AG04449 (cell line): Measurements from ENCODE around the gene PFKFB2.

Experiments
- CTCF ChIA-PET: fragments of 350-600 bp; formaldehyde crosslinking; extraction: SDS; loops from one replicate; lab custom pipeline; 2021; ENCODE audit warnings: antibody characterized with exemption; lab: Yijun Ruan, JAX
- POLR2A ChIA-PET: fragments of 400-600, 350-600 bp; formaldehyde crosslinking; extraction: SDS; loops from one replicate; lab custom pipeline; 2020; ENCODE audit warnings: antibody characterized with exemption, inconsistent platforms; lab: Yijun Ruan, JAX
- DNase-seq: peaks from one replicate; pipeline ENCODE4 v3.0.0-alpha.2; 2010; ENCODE audit warnings: low read depth, low spot score
- H3K4me3 ChIP-seq: 2 replicates; pipeline ENCODE4 v1.5.1; 2011; ENCODE audit warnings: low read depth, mild to moderate bottlenecking, control low read depth, low read length
- TF ChIP-seq, protein P1 (sequence below): IDR thresholded peaks from one replicate; pipeline ENCODE4 v1.5.1; 2011; ENCODE audit warnings: mild to moderate bottlenecking, moderate library complexity, low read length, control low read depth, inconsistent platforms; ENCODE audit not compliant: insufficient read depth; ENCODE audit errors: missing control alignments

PFKFB2 gene

DNA sequence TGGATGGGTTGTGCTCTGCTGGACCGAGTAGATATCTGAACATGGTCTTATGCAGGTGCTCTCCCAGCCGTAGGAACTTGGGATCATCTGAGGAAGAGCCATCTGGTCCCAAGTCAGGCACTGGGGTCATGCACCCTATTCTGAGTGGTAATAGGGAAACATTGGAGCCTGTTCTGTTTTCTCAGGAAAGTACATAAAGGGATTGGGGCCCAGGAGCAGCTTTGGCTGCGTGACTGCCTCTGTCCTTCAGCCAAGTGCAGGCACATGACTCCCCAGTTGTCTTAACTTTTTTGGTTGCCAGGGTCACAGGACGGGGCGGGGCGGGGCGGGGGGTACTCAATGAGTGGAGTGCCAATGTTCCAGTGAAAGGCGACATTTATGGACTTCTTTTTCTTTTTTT lies 11.5 kb downstream of the PFKFB2 start:
- H3K4me3 ChIP-seq = no peak overlapping the region
- ChIA-PET CTCF (interaction anchor here (1.0 to 3.9 kb wide), 2 partner anchors 15 to 17 kb away, joined by 3 to 12 read pairs; no protein-coding TSS in a partner anchor), POLR2A (no interaction called here)
- TF ChIP-seq, protein P1, sequence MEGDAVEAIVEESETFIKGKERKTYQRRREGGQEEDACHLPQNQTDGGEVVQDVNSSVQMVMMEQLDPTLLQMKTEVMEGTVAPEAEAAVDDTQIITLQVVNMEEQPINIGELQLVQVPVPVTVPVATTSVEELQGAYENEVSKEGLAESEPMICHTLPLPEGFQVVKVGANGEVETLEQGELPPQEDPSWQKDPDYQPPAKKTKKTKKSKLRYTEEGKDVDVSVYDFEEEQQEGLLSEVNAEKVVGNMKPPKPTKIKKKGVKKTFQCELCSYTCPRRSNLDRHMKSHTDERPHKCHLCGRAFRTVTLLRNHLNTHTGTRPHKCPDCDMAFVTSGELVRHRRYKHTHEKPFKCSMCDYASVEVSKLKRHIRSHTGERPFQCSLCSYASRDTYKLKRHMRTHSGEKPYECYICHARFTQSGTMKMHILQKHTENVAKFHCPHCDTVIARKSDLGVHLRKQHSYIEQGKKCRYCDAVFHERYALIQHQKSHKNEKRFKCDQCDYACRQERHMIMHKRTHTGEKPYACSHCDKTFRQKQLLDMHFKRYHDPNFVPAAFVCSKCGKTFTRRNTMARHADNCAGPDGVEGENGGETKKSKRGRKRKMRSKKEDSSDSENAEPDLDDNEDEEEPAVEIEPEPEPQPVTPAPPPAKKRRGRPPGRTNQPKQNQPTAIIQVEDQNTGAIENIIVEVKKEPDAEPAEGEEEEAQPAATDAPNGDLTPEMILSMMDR = no peak
- DNase-seq = no peak

DNA sequence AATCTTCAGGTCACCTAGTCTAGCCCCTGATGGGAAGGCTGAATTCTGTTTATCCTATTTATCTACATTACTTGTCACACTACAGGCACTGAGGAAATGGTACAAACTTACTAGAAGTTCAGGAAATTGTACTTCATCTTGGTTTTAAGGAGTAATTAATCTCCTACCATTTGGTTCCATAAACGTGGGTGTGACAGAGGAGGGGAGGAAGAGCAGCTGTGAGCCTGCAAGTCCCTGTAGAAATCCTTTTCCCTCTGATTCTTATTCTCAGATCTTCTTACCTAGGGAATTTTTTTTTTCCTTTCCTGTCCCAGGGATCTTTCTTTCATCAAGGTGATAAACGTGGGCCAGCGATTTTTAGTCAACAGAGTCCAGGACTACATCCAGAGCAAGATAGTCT lies 14.1 kb downstream of the PFKFB2 start:
- ChIA-PET CTCF (interaction anchor here (1.1 kb wide), 1 partner anchor 12 kb away, joined by 3 read pairs; no protein-coding TSS in a partner anchor), POLR2A (no interaction called here)
- TF ChIP-seq, protein P1 = no peak
- DNase-seq = no peak
- H3K4me3 ChIP-seq = no peak overlapping the region

DNA sequence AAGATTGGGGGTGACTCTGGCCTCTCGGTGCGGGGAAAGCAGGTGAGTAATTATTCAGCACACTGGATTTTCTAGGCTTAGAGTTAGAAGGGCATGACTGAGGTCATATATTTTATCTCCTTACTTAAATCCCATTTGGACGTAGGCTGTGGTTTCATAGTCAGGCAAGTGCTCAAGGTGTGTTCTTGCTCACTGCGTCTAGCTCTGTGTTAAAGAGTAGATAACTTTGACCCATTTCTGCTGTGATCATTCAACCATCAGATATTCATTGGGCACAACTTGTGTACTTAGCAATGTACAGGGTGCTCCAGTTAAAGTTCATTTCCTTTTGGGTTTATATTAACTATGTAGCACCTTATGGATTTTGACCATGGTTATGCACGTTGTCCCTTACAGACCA lies 14.6 kb downstream of the PFKFB2 start:
- H3K4me3 ChIP-seq = no peak overlapping the region
- POLR2A ChIA-PET = no interaction called here
- TF ChIP-seq, protein P1 = no peak
- no peak for DNase-seq
- CTCF ChIA-PET = interaction anchor here (0.8 to 1.3 kb wide), 3 partner anchors 11 to 18 kb away, joined by 3 to 4 read pairs (median 3); no protein-coding TSS in a partner anchor

DNA sequence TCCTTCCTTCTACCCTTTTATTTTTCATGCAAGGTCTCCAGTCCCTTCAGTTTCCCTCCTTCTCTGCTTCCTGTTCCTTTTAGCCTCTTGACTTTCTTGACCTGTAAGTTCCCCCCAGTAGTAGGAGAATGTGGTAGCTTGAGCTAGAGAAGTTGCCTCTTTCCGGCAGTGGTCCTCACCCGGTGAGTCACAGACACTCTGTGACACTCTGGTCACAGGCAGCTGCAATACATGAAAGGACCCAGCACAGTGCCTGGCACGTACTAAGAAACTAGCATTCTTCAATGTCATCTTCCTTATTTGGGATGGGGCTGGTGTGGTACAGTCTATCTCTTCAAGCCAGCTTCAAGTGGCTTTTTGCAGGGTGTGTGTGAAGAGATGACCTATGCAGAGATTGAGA lies 16.0 kb downstream of the PFKFB2 start:
- DNase-seq = no peak
- POLR2A ChIA-PET = no interaction called here
- H3K4me3 ChIP-seq = no peak overlapping the region
- TF ChIP-seq, protein P1 = no peak
- CTCF ChIA-PET = interaction anchor here (1.1 to 1.4 kb wide), 5 partner anchors 10 to 336 kb away, joined by 3 to 4 read pairs (median 3); no protein-coding TSS in a partner anchor

DNA sequence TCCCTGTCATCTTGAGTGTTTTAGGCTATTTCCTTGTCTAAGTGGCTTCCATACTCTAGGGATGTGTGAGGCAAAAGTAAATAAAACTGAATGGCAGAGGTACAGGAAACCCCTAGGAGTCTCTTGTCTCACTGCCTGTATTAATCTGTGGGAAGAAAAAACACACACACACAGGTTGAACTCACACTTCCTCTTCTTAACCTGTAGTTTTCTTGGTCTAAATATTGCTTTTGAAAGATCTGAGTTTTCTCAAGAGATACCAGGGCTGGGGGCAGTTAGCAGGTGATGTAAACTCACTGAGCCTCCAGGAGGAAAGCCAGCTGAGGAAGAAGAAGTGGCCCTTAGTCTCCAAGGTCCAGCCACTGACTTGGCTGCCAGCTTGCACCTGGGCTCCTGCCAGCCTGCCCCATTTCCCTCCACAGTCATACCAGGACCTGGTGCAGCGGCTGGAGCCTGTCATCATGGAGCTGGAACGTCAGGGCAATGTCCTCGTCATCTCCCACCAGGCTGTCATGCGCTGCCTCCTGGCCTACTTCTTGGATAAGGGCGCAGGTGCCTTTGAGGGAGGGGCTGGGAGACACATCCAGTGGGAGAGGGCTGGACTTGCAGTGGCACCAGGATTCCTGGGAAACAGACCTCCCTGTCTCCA lies 16.9 kb downstream of the PFKFB2 start:
- no peak overlapping the region for H3K4me3 ChIP-seq
- ChIA-PET CTCF (interaction anchor here (1.1 to 2.5 kb wide), 5 partner anchors 9 to 335 kb away, joined by 3 to 10 read pairs (median 3); no protein-coding TSS in a partner anchor), POLR2A (no interaction called here)
- TF ChIP-seq, protein P1 = no peak
- DNase-seq = no peak

DNA sequence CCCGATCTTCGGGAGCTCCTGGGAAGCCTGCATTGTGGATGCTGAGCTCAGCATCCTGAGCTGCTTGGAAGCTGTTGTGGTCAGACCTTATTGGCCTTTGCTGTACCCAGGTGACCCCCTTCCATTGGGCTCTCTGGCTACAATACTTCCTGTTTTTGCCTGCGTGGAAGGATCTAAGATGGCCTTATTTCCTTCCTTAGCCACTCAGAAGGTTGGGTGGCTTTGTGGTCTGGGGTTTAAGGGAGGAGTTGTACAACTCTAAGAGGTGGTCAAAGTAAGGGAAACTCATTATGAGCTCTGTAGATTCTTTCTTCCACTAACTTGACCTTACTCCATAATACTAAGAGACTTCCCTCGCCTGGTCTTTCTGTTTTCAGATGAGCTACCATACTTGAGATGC lies 17.7 kb downstream of the PFKFB2 start:
- H3K4me3 ChIP-seq = no peak overlapping the region
- DNase-seq = no peak
- POLR2A ChIA-PET = no interaction called here
- CTCF ChIA-PET = interaction anchor here (1.0 to 2.5 kb wide), 5 partner anchors 9 to 65 kb away, joined by 3 to 10 read pairs (median 5); partner anchors contain the start of gene PFKFB2
- TF ChIP-seq, protein P1 = no peak
